GM12878 (cell line): ENCODE data around the gene ASPG. TPM values are rescaled to one million over a fixed set of nuclear protein-coding genes. Genes with fewer than 3 reads are reported as not detected.

Experiments used
- ATAC-seq: fragments of 200-7000 bp; cut with Tn5 transposase; 3 replicates; pipeline ENCODE4 v1.9.1; 2020; ENCODE audit warnings: mild to moderate bottlenecking, moderate library complexity
- BruUV-seq: library from RNA; stranded (reverse); fragments of 400-500 nt; replicated peaks from 2 replicates; lab custom pipeline; 2021; lab: Mats Ljungman, UMichigan
- CTCF ChIA-PET: fragments of 300-600 bp; sonication (Branson Sonifier 250); formaldehyde crosslinking; extraction: SDS; loops from one replicate; lab custom pipeline; 2021; ENCODE audit warnings: inconsistent platforms; lab: Yijun Ruan, JAX
- POLR2A ChIA-PET: fragments of 350-600 bp; formaldehyde crosslinking; extraction: SDS; loops from one replicate; lab custom pipeline; 2021; ENCODE audit warnings: inconsistent platforms; lab: Charles Lee
- RAD21 ChIA-PET: fragments of 300-600 bp; sonication (Branson Sonifier 250); formaldehyde crosslinking; loops from one replicate; lab custom pipeline; 2023; ENCODE audit warnings: antibody characterized with exemption; ENCODE audit not compliant: unreplicated experiment; lab: Charles Lee
- SMC1A ChIA-PET: fragments of 300-600 bp; sonication (Branson Sonifier 250); formaldehyde crosslinking; loops from one replicate; lab custom pipeline; 2023; ENCODE audit not compliant: unreplicated experiment, uncharacterized antibody; lab: Charles Lee
- DNase-seq: peaks from one replicate; pipeline ENCODE4 v3.0.0-alpha.2; 2011; ENCODE audit warnings: low read depth, low spot score
- FAIRE-seq: peaks from 3 replicates; lab custom pipeline; 2011; peaks lifted over from hg19 to GRCh38; lab: Jason Lieb, UNC
- H2AFZ ChIP-seq: 2 replicates; pipeline ENCODE4 v1.6.0; 2011; ENCODE audit warnings: low read depth, low read length, control low read depth; ENCODE audit not compliant: control insufficient read depth
- H3K27ac ChIP-seq: 2 replicates; pipeline ENCODE4 v1.5.1; 2011; ENCODE audit warnings: control low read depth; ENCODE audit not compliant: control insufficient read depth, insufficient read depth
- H3K27me3 ChIP-seq, 2 experiments: replicated peaks in 1 of 2; 2 replicates each; pipeline versions ENCODE4 v1.6.0 to v1.6.1; 2011; ENCODE audit warnings: low read length in 1 of 2; ENCODE audit not compliant: control insufficient read depth in 2 of 2, insufficient read depth in 2 of 2
- H3K36me3 ChIP-seq, 2 experiments: 2 replicates each; pipeline ENCODE4 v1.5.1; 2011; ENCODE audit warnings: low read length in 1 of 2; ENCODE audit not compliant: control insufficient read depth in 2 of 2, insufficient read depth in 2 of 2
- H3K4me1 ChIP-seq: 2 replicates; pipeline ENCODE4 v1.6.1; 2011; ENCODE audit warnings: mild to moderate bottlenecking, low read length, moderate library complexity, mixed read lengths; ENCODE audit not compliant: control insufficient read depth, insufficient read depth
- H3K4me2 ChIP-seq: 2 replicates; pipeline ENCODE4 v1.6.0; 2011; ENCODE audit warnings: control low read depth; ENCODE audit not compliant: control insufficient read depth, insufficient read depth
- H3K4me3 ChIP-seq: fragments of 200-600 bp; sonication (generic); 2 replicates; pipeline ENCODE4 v1.5.1; 2016
- H3K79me2 ChIP-seq: 2 replicates; pipeline ENCODE4 v1.6.0; 2011; ENCODE audit warnings: low read length; ENCODE audit not compliant: control insufficient read depth, insufficient read depth
- H3K9ac ChIP-seq: 2 replicates; pipeline ENCODE4 v1.8.0; 2011; ENCODE audit warnings: low read length, control low read depth, mixed read lengths; ENCODE audit not compliant: control insufficient read depth, insufficient read depth
- H3K9me3 ChIP-seq: replicated peaks from 3 replicates; pipeline ENCODE4 v1.5.1; 2011; ENCODE audit warnings: mild to moderate bottlenecking, low read length; ENCODE audit not compliant: control insufficient read depth, insufficient read depth
- H4K20me1 ChIP-seq: 2 replicates; pipeline ENCODE4 v1.6.0; 2011; ENCODE audit not compliant: control insufficient read depth, insufficient read depth
- CHD2 ChIP-seq: IDR thresholded peaks from 2 replicates; pipeline ENCODE4 v1.6.1; 2011; ENCODE audit warnings: low read depth, low read length, improper control_type of control experiment, borderline replicate concordance
- EP300 ChIP-seq, 2 experiments: fragments of 150-350 bp in 1 of 2; IDR thresholded peaks; 2 replicates each; pipeline ENCODE4 v1.6.1; 2011 to 2012; ENCODE audit warnings: low read depth in 2 of 2, low read length in 2 of 2, borderline replicate concordance in 1 of 2, improper control_type of control experiment in 1 of 2, inconsistent platforms in 1 of 2; ENCODE audit not compliant: control insufficient read depth in 1 of 2
- JUNB ChIP-seq: IDR thresholded peaks from 2 replicates; pipeline ENCODE4 v1.6.1; 2016; ENCODE audit warnings: antibody characterized with exemption, mild to moderate bottlenecking
- PKNOX1 ChIP-seq: fragments of 450-650 bp; IDR thresholded peaks from 2 replicates; pipeline ENCODE4 v1.6.1; 2016; ENCODE audit warnings: mild to moderate bottlenecking
- ZBTB11 ChIP-seq: fragments of 450-650 bp; formaldehyde crosslinking; IDR thresholded peaks from 2 replicates; pipeline ENCODE4 v1.5.0; 2022; ENCODE audit warnings: mild to moderate bottlenecking, missing genetic modification characterization
- ZBTB40 ChIP-seq: fragments of 450-650 bp; IDR thresholded peaks from 2 replicates; pipeline ENCODE4 v1.6.1; 2016; ENCODE audit warnings: mild to moderate bottlenecking, moderate library complexity, borderline replicate concordance
- WGBS: methylation state at CpG from one replicate; pipeline ENCODE4 v1.1.6; 2016; ENCODE audit warnings: low lambda C conversion rate; ENCODE audit not compliant: insufficient replicate concordance, insufficient coverage; ENCODE audit errors: missing lambda C conversion rate; 5-methylcytosine and 5-hydroxymethylcytosine counted together
- in situ Hi-C: fragments of 300-500 bp; cut with MboI; formaldehyde crosslinking; loops from 9 replicates; pipeline ENCODE4 v1.14.3; 2018; ENCODE audit warnings: mixed read lengths
- intact Hi-C: fragments of 100-400 bp; cut with micrococcal nuclease; formaldehyde crosslinking; loops from one replicate; pipeline ENCODE4 v1.14.2; 2022; ENCODE audit not compliant: unreplicated experiment
- polyA plus RNA-seq, 11 experiments: library from polyadenylated mRNA; depleted of rRNA in 4 of 11; unstranded in 6 of 11; stranded (reverse) in 5 of 11; fragments of >200 nt; fragmentation: Nextera tagmentation in 4 of 11; fragmentation: Illumina TruSeq in 1 of 11; extraction: Ambion mirVana in 4 of 11; extraction: Trizol in 1 of 11; gene quantifications; 1 replicate in 1 of 11; 2 replicates in 10 of 11; pipeline versions ENCODE4 v1.2.1 to v1.2.3, GENCODE V29; 2011 to 2016; ENCODE audit warnings: inconsistent platforms in 2 of 11, missing spikeins in 2 of 11, low read depth in 1 of 11
- total RNA-seq, 4 experiments: library from RNA; depleted of rRNA in 3 of 4; stranded (reverse); fragments of >200 nt in 3 of 4; fragmentation: Illumina TruSeq in 1 of 4; extraction: Trizol in 1 of 4; gene quantifications; 2 replicates each; pipeline versions ENCODE4 v1.2.1 to v1.2.3, GENCODE V29; 2013 to 2021

Gene ASPG
- total and polyA plus RNA-seq, 10 of the 15 experiments (the other 5 are each of a cell fraction or from before 2014, with no cell fraction given): not detected

- ChIA-PET POLR2A (no interaction called here), RAD21 (no interaction called here), CTCF (no interaction called here), SMC1A (no interaction called here)
- Histone ChIP-seq H3K4me2 (no peak overlapping the region), H4K20me1 (no peaks in the 10 kb centered on the region), H3K27me3 (no peaks in the 10 kb centered on the region; a peak in 1 of 4 replicates), H3K9ac (no peak overlapping the region), H3K4me3 (no peak overlapping the region), H3K27ac (no peak overlapping the region), H3K79me2 (no peaks in the 10 kb centered on the region), H3K4me1 (no peaks in the 10 kb centered on the region), H3K9me3 (no peaks in the 10 kb centered on the region), H3K36me3 (no peaks in the 10 kb centered on the region), H2AFZ (no peak overlapping the region)
- in situ Hi-C loops (no loop called here), intact Hi-C loops (no loop called here)
- BruUV-seq: no TSS peak
- TF ChIP-seq ZBTB40 (no peak), PKNOX1 (no peak), CHD2 (no peak), EP300 (IDR thresholded peaks at IDR 0.05; ENCODE audit: borderline replicate concordance in 1 of 2, control insufficient read depth in 1 of 2, low read depth in 2 of 2, low read length in 2 of 2) (no peak), JUNB (no peak), ZBTB11 (CRISPR knock-in tag) (no peak)
- 38% methylated on average over 44 of the region's 83 CpGs for WGBS
- DNase-seq (no peak), FAIRE-seq (no peak), ATAC-seq (no peak)
These were observed 31.3 kb downstream of the ASPG start for GRCh38 chr14:104116756-104117340.
